Measurements from ENCODE around the gene PCDHGA1.
A peak's percentile ranks its signal among the peaks of the same experiment; 100 is the strongest.
"Not testable (repeated sequence)": the region's sequence is repeated elsewhere in the genome, so short reads cannot be mapped to it uniquely, and the experiment has no call there.

PCDHGA1 gene

GRCh38 chr5:141382469-141383294 is 52.4 kb downstream of the PCDHGA1 start, which contains the start of gene PCDHGA7:
Gene PCDHGA7 (plus strand): TSS chr5:141382742. CDS start chr5:141382900, 158 bp downstream.
- DNase-seq (ENCODE audit: low read depth in 2 of 2), result no peak

DNA sequence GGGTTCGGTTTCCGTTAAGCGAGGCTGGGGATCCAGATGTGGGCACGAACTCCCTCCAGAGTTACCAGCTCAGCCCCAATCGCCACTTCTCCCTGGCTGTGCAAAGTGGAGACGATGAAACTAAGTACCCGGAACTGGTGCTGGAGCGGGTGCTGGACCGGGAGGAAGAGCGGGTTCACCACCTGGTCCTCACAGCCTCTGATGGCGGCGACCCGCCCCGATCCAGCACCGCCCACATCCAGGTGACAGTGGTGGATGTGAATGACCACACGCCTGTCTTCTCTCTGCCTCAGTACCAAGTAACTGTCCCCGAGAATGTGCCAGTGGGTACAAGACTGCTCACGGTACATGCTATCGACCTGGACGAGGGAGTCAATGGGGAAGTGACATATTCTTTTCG is 53.0 kb downstream of the PCDHGA1 start:
- DNase-seq (ENCODE audit: low read depth in 2 of 2), result no peak

DNA sequence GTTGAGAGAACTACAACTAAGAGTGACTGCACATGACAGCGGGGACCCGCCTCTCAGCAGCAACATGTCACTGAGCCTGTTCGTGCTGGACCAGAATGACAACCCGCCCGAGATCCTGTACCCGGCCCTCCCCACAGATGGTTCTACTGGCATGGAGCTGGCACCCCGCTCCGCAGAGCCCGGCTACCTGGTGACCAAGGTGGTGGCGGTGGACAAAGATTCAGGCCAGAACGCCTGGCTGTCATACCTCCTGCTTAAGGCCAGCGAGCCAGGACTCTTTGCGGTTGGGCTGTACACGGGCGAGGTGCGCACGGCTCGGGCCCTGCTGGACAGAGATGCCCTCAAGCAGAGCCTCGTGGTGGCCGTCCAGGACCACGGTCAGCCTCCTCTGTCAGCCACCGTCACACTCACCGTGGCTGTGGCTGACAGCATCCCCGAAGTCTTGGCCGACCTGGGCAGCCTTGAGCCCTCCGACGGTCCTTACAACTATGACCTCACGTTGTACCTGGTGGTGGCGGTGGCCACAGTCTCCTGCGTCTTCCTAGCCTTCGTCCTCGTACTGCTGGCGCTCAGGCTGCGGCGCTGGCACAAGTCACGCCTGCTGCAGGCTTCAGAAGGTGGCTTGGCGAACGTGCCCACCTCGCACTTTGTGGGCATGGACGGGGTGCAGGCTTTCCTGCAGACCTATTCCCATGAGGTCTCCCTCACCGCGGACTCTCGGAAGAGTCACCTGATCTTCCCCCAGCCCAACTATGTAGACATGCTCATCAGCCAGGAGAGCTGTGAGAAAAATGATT is 54.4 kb downstream of the PCDHGA1 start:
- DNase-seq (ENCODE audit: low read depth in 2 of 2), result no peak

- not testable (repeated sequence) for DNase-seq (ENCODE audit: low read depth in 2 of 2)
These were observed 57.4 kb downstream of the PCDHGA1 start, which contains the start of gene PCDHGB4 for GRCh38 chr5:141387557-141388311. Gene PCDHGB4 (plus strand): TSS chr5:141387698. CDS start chr5:141387885, 187 bp downstream.

- no peak for DNase-seq (ENCODE audit: low read depth in 2 of 2)
These were observed 58.3 kb downstream of the PCDHGA1 start for GRCh38 chr5:141388661-141389060.

DNA sequence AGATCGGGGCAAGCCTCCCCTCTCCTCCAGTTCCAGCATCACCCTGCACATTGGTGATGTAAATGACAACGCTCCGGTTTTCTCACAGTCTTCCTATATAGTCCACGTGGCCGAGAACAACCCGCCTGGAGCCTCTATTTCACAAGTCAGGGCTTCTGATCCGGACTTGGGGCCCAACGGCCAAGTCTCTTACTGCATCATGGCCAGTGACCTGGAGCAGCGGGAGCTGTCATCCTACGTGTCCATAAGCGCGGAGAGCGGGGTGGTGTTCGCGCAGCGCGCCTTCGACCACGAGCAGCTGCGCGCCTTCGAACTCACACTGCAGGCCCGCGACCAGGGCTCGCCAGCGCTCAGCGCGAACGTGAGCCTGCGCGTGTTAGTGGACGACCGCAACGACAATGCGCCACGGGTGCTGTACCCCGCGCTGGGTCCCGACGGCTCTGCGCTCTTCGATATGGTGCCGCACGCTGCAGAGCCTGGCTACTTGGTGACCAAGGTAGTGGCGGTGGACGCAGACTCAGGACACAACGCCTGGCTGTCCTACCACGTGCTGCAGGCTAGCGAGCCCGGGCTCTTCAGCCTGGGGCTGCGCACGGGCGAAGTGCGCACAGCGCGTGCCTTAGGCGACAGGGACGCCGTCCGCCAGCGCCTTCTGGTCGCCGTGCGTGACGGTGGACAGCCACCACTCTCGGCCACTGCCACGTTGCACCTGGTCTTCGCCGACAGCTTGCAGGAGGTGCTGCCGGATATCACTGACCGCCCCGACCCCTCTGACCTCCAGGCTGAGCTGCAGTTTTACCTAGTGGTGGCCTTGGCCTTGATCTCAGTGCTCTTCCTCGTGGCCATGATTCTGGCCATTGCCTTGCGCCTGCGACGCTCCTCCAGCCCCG is 59.1 kb downstream of the PCDHGA1 start:
- no peak for DNase-seq (ENCODE audit: low read depth in 2 of 2)

DNA sequence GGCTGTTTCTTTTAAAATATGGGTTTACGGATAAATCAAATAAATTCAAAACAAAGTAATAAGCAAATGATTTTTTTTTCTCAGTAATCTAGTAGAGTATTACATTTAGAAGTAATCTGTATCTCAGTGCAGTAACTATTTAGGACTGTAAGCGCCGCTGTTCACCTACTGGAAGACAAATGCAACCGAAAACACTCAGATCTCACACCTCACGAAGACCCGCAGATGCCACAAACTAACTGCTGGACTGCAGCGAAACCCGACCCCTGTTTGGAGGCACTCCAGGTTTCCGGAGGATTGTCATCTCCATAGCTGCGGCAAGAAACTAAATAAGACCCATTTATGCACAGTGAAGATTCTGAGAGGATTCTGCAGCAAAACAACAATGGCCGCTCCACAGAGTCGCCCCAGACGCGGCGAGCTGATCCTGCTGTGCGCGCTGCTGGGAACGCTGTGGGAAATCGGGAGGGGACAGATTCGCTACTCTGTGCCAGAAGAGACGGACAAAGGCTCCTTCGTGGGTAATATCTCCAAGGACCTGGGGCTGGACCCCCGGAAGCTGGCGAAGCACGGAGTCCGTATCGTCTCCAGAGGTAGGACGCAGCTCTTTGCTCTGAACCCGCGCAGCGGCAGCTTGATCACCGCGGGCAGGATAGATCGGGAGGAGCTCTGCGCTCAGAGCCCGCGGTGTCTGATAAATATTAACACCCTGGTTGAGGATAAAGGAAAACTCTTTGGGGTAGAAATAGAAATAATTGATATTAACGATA is 62.3 kb downstream of the PCDHGA1 start, which contains the start of gene PCDHGA8:
PCDHGA8 (plus strand) TSS at position 205 of the 770 bp plus-strand sequence; CDS start at position 386, 181 bp downstream.
- no peak for DNase-seq (ENCODE audit: low read depth in 2 of 2)

- no peak for DNase-seq (ENCODE audit: low read depth in 2 of 2)
These were observed 63.0 kb downstream of the PCDHGA1 start for GRCh38 chr5:141393267-141393666.

GRCh38 chr5:141394401-141395187 is 64.3 kb downstream of the PCDHGA1 start:
- not testable (repeated sequence) for DNase-seq (ENCODE audit: low read depth in 2 of 2)

DNA sequence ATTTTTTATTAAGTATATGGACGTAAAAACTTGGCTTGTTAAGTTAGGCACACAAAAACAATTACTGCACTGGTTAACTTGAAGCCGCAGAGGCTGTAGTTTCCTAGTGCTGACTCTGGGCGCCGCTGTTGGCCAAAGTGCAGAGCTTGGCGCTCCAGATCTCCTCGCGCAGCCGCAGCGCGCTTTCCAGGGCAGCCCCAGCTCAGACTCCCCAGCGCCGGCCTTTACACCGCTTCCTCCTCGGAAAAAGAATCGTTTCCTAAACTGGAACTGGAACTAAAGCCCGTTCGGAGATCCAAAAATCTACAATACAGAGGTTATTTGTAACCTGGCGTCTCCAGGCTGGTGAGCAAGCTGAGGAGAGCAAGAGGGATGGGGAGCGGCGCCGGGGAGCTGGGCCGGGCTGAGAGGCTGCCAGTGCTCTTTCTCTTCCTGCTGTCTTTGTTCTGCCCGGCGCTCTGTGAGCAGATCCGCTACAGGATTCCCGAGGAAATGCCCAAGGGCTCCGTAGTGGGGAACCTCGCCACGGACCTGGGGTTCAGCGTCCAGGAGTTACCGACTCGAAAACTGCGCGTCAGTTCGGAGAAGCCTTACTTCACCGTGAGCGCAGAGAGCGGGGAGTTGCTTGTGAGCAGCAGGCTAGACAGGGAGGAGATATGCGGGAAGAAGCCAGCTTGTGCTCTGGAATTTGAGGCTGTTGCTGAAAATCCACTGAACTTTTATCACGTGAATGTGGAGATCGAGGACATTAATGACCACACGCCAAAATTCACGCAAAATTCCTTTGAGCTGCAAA is 67.6 kb downstream of the PCDHGA1 start, which contains the start of gene PCDHGB5:
PCDHGB5 (plus strand) TSS at position 192 of the 796 bp plus-strand sequence; CDS start at position 373, 181 bp downstream.
- DNase-seq (ENCODE audit: low read depth in 2 of 2), result not testable (repeated sequence)

DNA sequence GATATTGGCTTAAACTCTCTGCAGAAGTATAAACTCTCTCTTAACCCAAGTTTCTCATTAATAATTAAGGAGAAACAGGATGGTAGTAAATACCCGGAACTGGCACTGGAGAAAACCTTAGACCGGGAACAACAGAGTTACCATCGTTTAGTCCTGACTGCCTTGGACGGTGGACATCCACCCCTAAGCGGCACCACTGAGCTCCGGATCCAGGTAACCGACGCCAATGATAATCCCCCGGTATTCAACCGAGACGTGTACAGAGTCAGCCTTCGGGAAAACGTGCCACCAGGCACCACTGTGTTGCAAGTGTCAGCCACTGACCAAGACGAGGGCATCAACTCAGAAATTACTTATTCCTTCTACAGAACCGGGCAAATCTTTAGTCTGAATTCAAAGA is 68.3 kb downstream of the PCDHGA1 start:
- no peak for DNase-seq (ENCODE audit: low read depth in 2 of 2)

DNA sequence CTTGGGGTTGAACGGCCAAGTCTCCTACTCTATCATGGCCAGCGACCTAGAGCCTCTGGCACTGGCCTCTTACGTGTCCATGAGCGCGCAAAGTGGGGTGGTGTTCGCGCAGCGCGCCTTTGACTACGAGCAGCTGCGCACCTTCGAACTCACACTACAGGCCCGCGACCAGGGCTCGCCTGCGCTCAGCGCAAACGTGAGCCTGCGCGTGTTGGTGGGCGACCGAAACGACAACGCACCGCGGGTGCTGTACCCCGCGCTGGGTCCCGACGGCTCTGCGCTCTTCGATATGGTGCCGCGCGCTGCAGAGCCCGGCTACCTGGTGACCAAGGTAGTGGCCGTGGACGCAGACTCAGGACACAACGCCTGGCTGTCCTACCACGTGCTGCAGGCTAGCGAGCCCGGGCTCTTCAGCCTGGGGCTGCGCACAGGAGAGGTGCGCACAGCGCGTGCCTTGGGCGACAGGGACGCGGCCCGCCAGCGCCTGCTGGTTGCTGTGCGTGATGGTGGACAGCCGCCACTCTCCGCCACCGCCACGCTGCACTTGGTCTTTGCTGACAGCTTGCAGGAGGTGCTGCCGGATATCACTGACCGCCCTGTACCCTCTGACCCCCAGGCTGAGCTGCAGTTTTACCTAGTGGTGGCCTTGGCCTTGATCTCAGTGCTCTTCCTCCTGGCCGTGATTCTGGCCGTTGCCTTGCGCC is 69.4 kb downstream of the PCDHGA1 start:
- no peak for DNase-seq (ENCODE audit: low read depth in 2 of 2)

DNA sequence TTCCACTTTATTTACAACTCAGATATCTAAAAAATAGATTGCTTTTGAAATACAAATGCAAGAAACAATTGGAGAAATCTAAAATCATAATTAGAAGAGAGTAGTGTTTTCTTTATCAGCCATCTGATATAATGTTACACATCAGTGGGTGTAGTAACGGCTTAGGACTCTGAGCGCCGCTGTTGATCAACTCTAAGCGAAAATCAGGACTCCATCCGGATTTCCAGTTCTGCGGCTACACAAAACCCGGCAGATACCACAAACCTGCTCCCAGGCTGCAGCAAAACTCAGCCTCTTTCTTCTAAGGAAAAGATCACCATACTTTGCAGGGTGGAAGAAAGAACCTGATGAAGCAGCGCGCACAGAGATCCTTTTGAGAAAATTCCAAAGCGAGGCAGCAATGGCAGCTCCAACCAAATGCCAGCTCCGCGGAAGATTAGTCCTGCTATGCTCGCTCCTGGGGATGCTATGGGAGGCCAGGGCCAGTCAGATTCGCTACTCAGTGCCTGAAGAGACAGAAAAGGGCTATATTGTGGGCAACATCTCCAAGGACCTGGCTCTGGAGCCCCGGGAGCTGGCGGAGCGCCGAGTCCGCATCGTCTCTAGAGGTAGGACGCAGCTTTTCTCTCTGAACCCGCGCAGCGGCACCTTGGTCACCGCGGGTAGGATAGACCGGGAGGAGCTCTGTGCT is 72.4 kb downstream of the PCDHGA1 start, which contains the start of gene PCDHGA9:
PCDHGA9 (plus strand) TSS at position 226 of the 691 bp plus-strand sequence; CDS start at position 401, 175 bp downstream.
- no peak for DNase-seq (ENCODE audit: low read depth in 2 of 2)

GRCh38 chr5:141403387-141403786 is 73.1 kb downstream of the PCDHGA1 start:
- no peak for DNase-seq (ENCODE audit: low read depth in 2 of 2)

DNA sequence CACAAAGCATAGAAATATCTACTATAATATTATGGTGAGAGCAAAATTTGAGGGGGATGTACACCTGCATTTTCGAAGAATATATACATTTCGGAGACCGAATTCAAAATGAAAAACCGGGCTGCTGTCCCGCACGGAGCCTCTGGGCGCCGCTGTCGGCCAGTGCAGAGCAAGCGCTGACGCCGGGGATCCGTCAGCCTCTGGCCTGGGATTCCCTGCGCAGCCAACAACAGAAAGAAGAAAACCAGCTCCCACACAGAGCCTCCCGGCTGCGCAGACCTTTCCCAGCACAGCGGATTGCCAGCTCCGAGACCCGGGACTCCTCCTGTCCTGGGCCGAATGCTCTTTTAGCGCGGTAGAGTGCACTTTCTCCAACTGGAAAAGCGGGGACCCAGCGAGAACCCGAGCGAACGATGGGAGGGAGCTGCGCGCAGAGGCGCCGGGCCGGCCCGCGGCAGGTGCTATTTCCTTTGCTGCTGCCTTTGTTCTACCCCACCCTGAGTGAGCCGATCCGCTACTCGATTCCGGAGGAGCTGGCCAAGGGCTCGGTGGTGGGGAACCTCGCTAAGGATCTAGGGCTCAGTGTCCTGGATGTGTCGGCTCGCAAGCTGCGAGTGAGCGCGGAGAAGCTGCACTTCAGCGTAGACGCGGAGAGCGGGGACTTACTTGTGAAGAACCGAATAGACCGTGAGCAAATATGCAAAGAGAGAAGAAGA is 77.6 kb downstream of the PCDHGA1 start, which contains the start of gene PCDHGB6:
PCDHGB6 (plus strand) TSS at position 232 of the 716 bp plus-strand sequence; CDS start at position 414, 182 bp downstream.
- peak in 1 of 2 donors; percentile 23 for DNase-seq (ENCODE audit: low read depth in 2 of 2)

All from stimulated activated CD8-positive, alpha-beta memory T cell treated with anti-CD3 and anti-CD28 coated beads, Interleukin-15, amount 100 ng/mL, for 48 hours (primary cell).